ENCODE data around the gene ARHGDIG.

- TF ChIP-seq CTCF (IDR thresholded peaks at IDR 0.05; ENCODE audit: insufficient read depth, low read length, poor library complexity, severe bottlenecking): no peak
- no peak for TF ChIP-seq EZH2phosphoT487 (conservative IDR thresholded peaks at IDR 0.05; ENCODE audit: low read length)
These were observed 23.5 kb downstream of the ARHGDIG start for GRCh38 chr16:303760-304505.

Data from SU-DHL-6 (cell line).